Measurements from ENCODE around the gene PPARG.

- TF ChIP-seq CTCF (IDR thresholded peaks at IDR 0.05) = no peak
- TF ChIP-seq POLR2A (IDR thresholded peaks at IDR 0.05) = no peak
- no peak for TF ChIP-seq EP300 (IDR thresholded peaks at IDR 0.05)
These were observed 106.6 kb downstream of the PPARG start for GRCh38 chr3:12395349-12396012.
